ENCODE results near the gene OR6J1. TPM values are rescaled to one million over a fixed set of nuclear protein-coding genes. Genes with fewer than 3 reads are reported as not detected.
A peak's percentile ranks its signal among the peaks of the same experiment; 100 is the strongest.

The OR6J1 gene
- total and polyA plus RNA-seq, 2 of the 13 experiments (the other 11 are each of a cell fraction or from before 2014, with no cell fraction given), result not detected

- TF ChIP-seq ZNF280D (CRISPR knock-in tag; IDR thresholded peaks at IDR 0.05) (no peak), CENPT (CRISPR knock-in tag; IDR thresholded peaks at IDR 0.05; ENCODE audit: low read depth) (no peak), KDM2A (CRISPR knock-in tag; IDR thresholded peaks at IDR 0.05; ENCODE audit: borderline replicate concordance, low read depth) (no peak), ZNF749 (CRISPR knock-in tag; IDR thresholded peaks at IDR 0.05; ENCODE audit: borderline replicate concordance) (0 out of 2 replicates have a peak, but pooled peaks have one; percentile 46), ZNF513 (CRISPR knock-in tag; conservative IDR thresholded peaks at IDR 0.05) (no peak), ZNF510 (CRISPR knock-in tag; IDR thresholded peaks at IDR 0.05; ENCODE audit: low read depth) (no peak), HOXA7 (CRISPR knock-in tag; IDR thresholded peaks at IDR 0.05) (no peak), E2F5 (CRISPR knock-in tag; conservative IDR thresholded peaks at IDR 0.05) (no peak), ZNF121 (CRISPR knock-in tag; IDR thresholded peaks at IDR 0.05) (no peak), ZBTB39 (CRISPR knock-in tag; IDR thresholded peaks at IDR 0.05) (no peak), ZNF335 (CRISPR knock-in tag; IDR thresholded peaks at IDR 0.05) (no peak), STAG1 (CRISPR knock-in tag; IDR thresholded peaks at IDR 0.05) (no peak)
- TF ChIP-seq, protein P1, sequence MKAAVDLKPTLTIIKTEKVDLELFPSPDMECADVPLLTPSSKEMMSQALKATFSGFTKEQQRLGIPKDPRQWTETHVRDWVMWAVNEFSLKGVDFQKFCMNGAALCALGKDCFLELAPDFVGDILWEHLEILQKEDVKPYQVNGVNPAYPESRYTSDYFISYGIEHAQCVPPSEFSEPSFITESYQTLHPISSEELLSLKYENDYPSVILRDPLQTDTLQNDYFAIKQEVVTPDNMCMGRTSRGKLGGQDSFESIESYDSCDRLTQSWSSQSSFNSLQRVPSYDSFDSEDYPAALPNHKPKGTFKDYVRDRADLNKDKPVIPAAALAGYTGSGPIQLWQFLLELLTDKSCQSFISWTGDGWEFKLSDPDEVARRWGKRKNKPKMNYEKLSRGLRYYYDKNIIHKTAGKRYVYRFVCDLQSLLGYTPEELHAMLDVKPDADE (CRISPR knock-in tag; IDR thresholded peaks at IDR 0.05), result no peak
- TF ChIP-seq, protein P2, sequence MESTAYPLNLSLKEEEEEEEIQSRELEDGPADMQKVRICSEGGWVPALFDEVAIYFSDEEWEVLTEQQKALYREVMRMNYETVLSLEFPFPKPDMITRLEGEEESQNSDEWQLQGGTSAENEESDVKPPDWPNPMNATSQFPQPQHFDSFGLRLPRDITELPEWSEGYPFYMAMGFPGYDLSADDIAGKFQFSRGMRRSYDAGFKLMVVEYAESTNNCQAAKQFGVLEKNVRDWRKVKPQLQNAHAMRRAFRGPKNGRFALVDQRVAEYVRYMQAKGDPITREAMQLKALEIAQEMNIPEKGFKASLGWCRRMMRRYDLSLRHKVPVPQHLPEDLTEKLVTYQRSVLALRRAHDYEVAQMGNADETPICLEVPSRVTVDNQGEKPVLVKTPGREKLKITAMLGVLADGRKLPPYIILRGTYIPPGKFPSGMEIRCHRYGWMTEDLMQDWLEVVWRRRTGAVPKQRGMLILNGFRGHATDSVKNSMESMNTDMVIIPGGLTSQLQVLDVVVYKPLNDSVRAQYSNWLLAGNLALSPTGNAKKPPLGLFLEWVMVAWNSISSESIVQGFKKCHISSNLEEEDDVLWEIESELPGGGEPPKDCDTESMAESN (CRISPR knock-in tag; conservative IDR thresholded peaks at IDR 0.05), result no peak; the same call in 1 of the 2 replicates
- TF ChIP-seq, protein P3, sequence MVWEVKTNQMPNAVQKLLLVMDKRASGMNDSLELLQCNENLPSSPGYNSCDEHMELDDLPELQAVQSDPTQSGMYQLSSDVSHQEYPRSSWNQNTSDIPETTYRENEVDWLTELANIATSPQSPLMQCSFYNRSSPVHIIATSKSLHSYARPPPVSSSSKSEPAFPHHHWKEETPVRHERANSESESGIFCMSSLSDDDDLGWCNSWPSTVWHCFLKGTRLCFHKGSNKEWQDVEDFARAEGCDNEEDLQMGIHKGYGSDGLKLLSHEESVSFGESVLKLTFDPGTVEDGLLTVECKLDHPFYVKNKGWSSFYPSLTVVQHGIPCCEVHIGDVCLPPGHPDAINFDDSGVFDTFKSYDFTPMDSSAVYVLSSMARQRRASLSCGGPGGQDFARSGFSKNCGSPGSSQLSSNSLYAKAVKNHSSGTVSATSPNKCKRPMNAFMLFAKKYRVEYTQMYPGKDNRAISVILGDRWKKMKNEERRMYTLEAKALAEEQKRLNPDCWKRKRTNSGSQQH (CRISPR knock-in tag; IDR thresholded peaks at IDR 0.05; ENCODE audit: low read depth), result no peak
Observed at GRCh38 chr14:22588526-22589095, 55.5 kb downstream of the OR6J1 start (continued).
